H1 (cell line): ENCODE measurements around the gene FAIM2. TPM values are rescaled to one million over a fixed set of nuclear protein-coding genes. Genes with fewer than 3 reads are reported as not detected.

Experiments
- CTCF ChIA-PET: fragments of 300-600 bp; sonication (Branson Sonifier 250); formaldehyde crosslinking; loops from one replicate; lab custom pipeline; 2021; ENCODE audit not compliant: partially characterized antibody; lab: Charles Lee
- POLR2A ChIA-PET: fragments of 300-600 bp; sonication (Branson Sonifier 250); formaldehyde crosslinking; loops from one replicate; lab custom pipeline; 2021; ENCODE audit warnings: inconsistent platforms; ENCODE audit not compliant: partially characterized antibody; lab: Charles Lee
- DNase-seq, 2 experiments: peaks; one replicate each; pipeline versions ENCODE4 v3.0.0 to v3.0.0-alpha.2; 2010 to 2022; ENCODE audit warnings: low spot score in 2 of 2, low read depth in 1 of 2, mixed read lengths in 1 of 2
- FAIRE-seq: peaks from 2 replicates; lab custom pipeline; 2011; peaks lifted over from hg19 to GRCh38; lab: Jason Lieb, UNC
- H2AFZ ChIP-seq: 2 replicates; pipeline ENCODE4 v1.8.1; 2012; ENCODE audit warnings: low read length, inconsistent platforms
- H2AK5ac ChIP-seq: 2 replicates; pipeline ENCODE4 v1.6.1; 2013; ENCODE audit warnings: low read depth, low read length
- H2BK120ac ChIP-seq: replicated peaks from 2 replicates; pipeline ENCODE3; 2013; ENCODE audit warnings: low read depth, low read length, inconsistent platforms
- H2BK12ac ChIP-seq: 2 replicates; pipeline ENCODE4 v1.6.1; 2013; ENCODE audit warnings: low read depth, low read length
- H2BK15ac ChIP-seq: 2 replicates; pipeline ENCODE4 v1.6.1; 2013; ENCODE audit warnings: low read length
- H2BK20ac ChIP-seq: 2 replicates; pipeline ENCODE4 v1.6.1; 2013; ENCODE audit warnings: low read length
- H2BK5ac ChIP-seq: 2 replicates; pipeline ENCODE4 v1.6.1; 2013; ENCODE audit warnings: low read depth, low read length
- H3K14ac ChIP-seq: 2 replicates; pipeline ENCODE4 v1.6.1; 2013; ENCODE audit warnings: inconsistent platforms; ENCODE audit not compliant: insufficient read length
- H3K18ac ChIP-seq: 2 replicates; pipeline ENCODE4 v1.6.1; 2013; ENCODE audit warnings: low read length; ENCODE audit errors: extremely low read depth
- H3K23ac ChIP-seq: 2 replicates; pipeline ENCODE4 v1.6.1; 2013; ENCODE audit warnings: inconsistent platforms; ENCODE audit not compliant: insufficient read length
- H3K23me2 ChIP-seq: 2 replicates; pipeline ENCODE4 v1.6.1; 2013; ENCODE audit warnings: low read depth, low read length
- H3K27ac ChIP-seq: 2 replicates; pipeline ENCODE4 v1.6.1; 2011; ENCODE audit warnings: low read depth, low read length, inconsistent platforms
- H3K27me3 ChIP-seq, 4 experiments: replicated peaks in 1 of 4; 1 replicate in 1 of 4; 2 replicates in 3 of 4; pipeline versions ENCODE4 v1.6.1 to v1.8.1; 2011 to 2013; ENCODE audit warnings: low read length in 3 of 4, mild to moderate bottlenecking in 3 of 4, inconsistent platforms in 2 of 4, mixed read lengths in 2 of 4, moderate library complexity in 1 of 4; ENCODE audit not compliant: control insufficient read depth in 3 of 4, insufficient read depth in 3 of 4; ENCODE audit errors: extremely low read depth in 1 of 4
- H3K36me3 ChIP-seq, 4 experiments: 2 replicates each; pipeline versions ENCODE4 v1.6.1 to v1.8.1; 2011 to 2013; ENCODE audit warnings: mild to moderate bottlenecking in 4 of 4, low read length in 3 of 4, moderate library complexity in 2 of 4, control low read depth in 1 of 4, inconsistent platforms in 1 of 4; ENCODE audit not compliant: insufficient read depth in 4 of 4, control insufficient read depth in 2 of 4
- H3K4ac ChIP-seq: replicated peaks from 2 replicates; pipeline ENCODE3; 2013; ENCODE audit warnings: low read length, low read depth, mixed read lengths, inconsistent platforms; ENCODE audit not compliant: insufficient read length
- H3K4me1 ChIP-seq, 4 experiments: replicated peaks in 1 of 4; 1 replicate in 1 of 4; 2 replicates in 3 of 4; pipeline versions ENCODE4 v1.6.1 to v1.8.1; 2011 to 2013; ENCODE audit warnings: low read length in 3 of 4, inconsistent platforms in 2 of 4, mixed read lengths in 1 of 4; ENCODE audit not compliant: insufficient read depth in 4 of 4, control insufficient read depth in 3 of 4
- H3K4me2 ChIP-seq, 2 experiments: 2 replicates each; pipeline versions ENCODE4 v1.6.1 to v1.8.1; 2011 to 2013; ENCODE audit warnings: low read depth in 2 of 2, low read length in 2 of 2, control low read depth in 1 of 2, inconsistent platforms in 1 of 2, mild to moderate bottlenecking in 1 of 2; ENCODE audit not compliant: insufficient read depth in 1 of 2
- H3K4me3 ChIP-seq, 4 experiments: fragments of 200-600, 300-600 bp in 1 of 4; sonication (generic), shearing (Covaris generic), sonication (Bioruptor Twin) in 1 of 4; 2 replicates each; pipeline versions ENCODE4 v1.5.1 to v1.8.1; 2011 to 2016; ENCODE audit warnings: low read length in 4 of 4, low read depth in 3 of 4, control low read depth in 2 of 4, inconsistent platforms in 2 of 4, mild to moderate bottlenecking in 2 of 4, mixed read lengths in 1 of 4, moderate library complexity in 1 of 4; ENCODE audit not compliant: insufficient read depth in 2 of 4; ENCODE audit errors: extremely low read depth in 1 of 4
- H3K56ac ChIP-seq: replicated peaks from 2 replicates; pipeline ENCODE3; 2013; ENCODE audit warnings: low read depth, mild to moderate bottlenecking, mixed read lengths, low read length, inconsistent platforms; ENCODE audit not compliant: insufficient read length
- H3K79me1 ChIP-seq: 2 replicates; pipeline ENCODE4 v1.6.1; 2013; ENCODE audit warnings: low read depth, low read length, control low read depth
- H3K79me2 ChIP-seq, 2 experiments: 2 replicates each; pipeline versions ENCODE4 v1.6.1 to v1.8.1; 2012 to 2013; ENCODE audit warnings: low read length in 2 of 2, mild to moderate bottlenecking in 2 of 2, inconsistent platforms in 1 of 2; ENCODE audit not compliant: insufficient read depth in 2 of 2, control insufficient read depth in 1 of 2
- H3K9ac ChIP-seq, 4 experiments: replicated peaks in 1 of 4; 1 replicate in 1 of 4; 2 replicates in 3 of 4; pipeline versions ENCODE4 v1.6.1 to v1.8.1; 2011 to 2013; ENCODE audit warnings: low read depth in 3 of 4, low read length in 3 of 4, control low read depth in 2 of 4, mild to moderate bottlenecking in 2 of 4, moderate library complexity in 2 of 4, inconsistent platforms in 1 of 4; ENCODE audit errors: extremely low read depth in 1 of 4
- H3K9me3 ChIP-seq, 2 experiments: 2 replicates each; pipeline versions ENCODE4 v1.6.1 to v1.8.1; 2012 to 2013; ENCODE audit warnings: mild to moderate bottlenecking in 2 of 2, moderate library complexity in 2 of 2, control low read depth in 1 of 2, inconsistent platforms in 1 of 2, low read depth in 1 of 2, low read length in 1 of 2, mixed read lengths in 1 of 2; ENCODE audit not compliant: insufficient read depth in 2 of 2
- H4K20me1 ChIP-seq, 2 experiments: replicated peaks in 1 of 2; 2 replicates each; pipeline versions ENCODE3 to v1.8.1; 2011 to 2013; ENCODE audit warnings: inconsistent platforms in 2 of 2, low read length in 2 of 2, mild to moderate bottlenecking in 1 of 2; ENCODE audit not compliant: insufficient read depth in 2 of 2, control insufficient read depth in 1 of 2
- H4K5ac ChIP-seq: 2 replicates; pipeline ENCODE4 v1.6.1; 2013; ENCODE audit warnings: low read length, low read depth, mixed read lengths, inconsistent platforms; ENCODE audit not compliant: insufficient read length
- H4K8ac ChIP-seq: 2 replicates; pipeline ENCODE4 v1.8.0; 2013; ENCODE audit warnings: mild to moderate bottlenecking, moderate library complexity, low read length, inconsistent platforms; ENCODE audit not compliant: insufficient read depth; ENCODE audit errors: extremely low read depth
- H4K91ac ChIP-seq: replicated peaks from 2 replicates; pipeline ENCODE3; 2013; ENCODE audit warnings: low read length, mixed read lengths, inconsistent platforms; ENCODE audit not compliant: insufficient read length
- CEBPB ChIP-seq: IDR thresholded peaks from 2 replicates; pipeline ENCODE4 v1.6.1; 2012; ENCODE audit warnings: low read depth, low read length
- CTBP2 ChIP-seq: IDR thresholded peaks from 2 replicates; pipeline ENCODE4 v1.7.0; 2011; ENCODE audit warnings: borderline replicate concordance, mild to moderate bottlenecking, moderate library complexity, mixed read lengths, low read length; ENCODE audit not compliant: insufficient read depth, insufficient read length
- GABPA ChIP-seq: IDR thresholded peaks from 2 replicates; pipeline ENCODE4 v1.6.1; 2011; ENCODE audit warnings: mild to moderate bottlenecking, low read length, moderate library complexity, borderline replicate concordance; ENCODE audit not compliant: insufficient read depth
- POLR2A ChIP-seq, 2 experiments: IDR thresholded peaks; 1 replicate in 1 of 2; 2 replicates in 1 of 2; pipeline ENCODE4 v1.6.1; 2011; ENCODE audit warnings: low read depth in 2 of 2, low read length in 2 of 2, mild to moderate bottlenecking in 2 of 2; ENCODE audit errors: control extremely low read depth in 1 of 2
- WGBS, 2 experiments: shearing (Covaris generic) in 1 of 2; methylation state at CpG; one replicate each; pipeline versions ENCODE4 v1.1.6 to v1.1.7; 2013 to 2015; ENCODE audit warnings: low lambda C conversion rate in 2 of 2, mixed read lengths in 2 of 2, inconsistent platforms in 1 of 2, low coverage in 1 of 2, missing lambda C conversion rate in 1 of 2; ENCODE audit not compliant: insufficient replicate concordance in 2 of 2, insufficient coverage in 1 of 2, insufficient read length in 1 of 2; ENCODE audit errors: extremely low coverage in 1 of 2, missing lambda C conversion rate in 1 of 2; 5-methylcytosine and 5-hydroxymethylcytosine counted together
- polyA plus RNA-seq, 7 experiments: library from polyadenylated mRNA; depleted of rRNA in 3 of 7; stranded (reverse) in 5 of 7; unstranded in 2 of 7; fragments of >200 nt in 5 of 7; fragments of 200-250 nt in 2 of 7; gene quantifications; 1 replicate in 5 of 7; 2 replicates in 1 of 7; 4 replicates in 1 of 7; pipeline versions ENCODE4 v1.2.1 to v1.2.3, GENCODE V29; 2011 to 2013; ENCODE audit warnings: missing spikeins in 2 of 7, mixed read lengths in 2 of 7
- total RNA-seq: library from RNA; stranded (reverse); fragmentation: NEBNext Ultra II Directional; extraction: Animal tissue kit (Norgen Biotek cat#: 25700); gene quantifications from 2 replicates; pipeline ENCODE4 v1.2.1, GENCODE V29; 2021

The FAIM2 gene
- total and polyA plus RNA-seq, 2 of the 8 experiments (the other 6 are each of a cell fraction or from before 2014, with no cell fraction given) = 0.89 to 1.3 TPM

GRCh38 chr12:49854976-49855375 lies 48.7 kb downstream of the FAIM2 start:
- H3K18ac ChIP-seq = no peak overlapping the region
- H3K4me3 ChIP-seq = no peak overlapping the region
- no peaks in the 10 kb centered on the region for H3K36me3 ChIP-seq
- 90% methylated on average over 4 of the region's 4 CpGs; no CpG with 5 or more reads in 1 of the 2 experiments for WGBS, 2 experiments
- no peak overlapping the region for H4K5ac ChIP-seq
- CTCF ChIA-PET = interaction anchor here (1.1 to 4.6 kb wide), 5 partner anchors 9 to 112 kb away, joined by 4 to 18 read pairs (median 5); partner anchors contain the start of gene BCDIN3D
- DNase-seq (no peak), FAIRE-seq (no peak)
- H2BK20ac ChIP-seq = no peak overlapping the region
- no peak overlapping the region for H3K4me2 ChIP-seq
- H3K56ac ChIP-seq = no peak overlapping the region
- H2BK120ac ChIP-seq = no peak overlapping the region
- no peaks in the 10 kb centered on the region for H3K27me3 ChIP-seq
- peaks cover 4 to 5% of the 10 kb centered on the region in 2 experiments; a peak in 2 of 4 replicates for H3K9me3 ChIP-seq
- H3K79me1 ChIP-seq = no peaks in the 10 kb centered on the region
- H3K4me1 ChIP-seq = no peaks in the 10 kb centered on the region
- 0 out of 7 replicates have a peak overlapping the region, but pooled peaks of 1 of the 4 experiments have one; percentile 15 for H3K9ac ChIP-seq
- no peaks in the 10 kb centered on the region; the same call in 1 of the 2 replicates for H3K23me2 ChIP-seq
- no peak overlapping the region; the same call in 1 of the 2 replicates for H2AK5ac ChIP-seq
- H2BK5ac ChIP-seq = no peak overlapping the region
- no peak overlapping the region for H3K14ac ChIP-seq
- POLR2A ChIA-PET = no interaction called here
- 0 out of 2 replicates have a peak overlapping the region, but pooled peaks have one; percentile 17 for H2BK12ac ChIP-seq
- no peak overlapping the region for H3K27ac ChIP-seq
- H4K20me1 ChIP-seq = no peaks in the 10 kb centered on the region
- no peak overlapping the region for H4K8ac ChIP-seq
- no peaks in the 10 kb centered on the region for H3K79me2 ChIP-seq
- no peak overlapping the region for H3K4ac ChIP-seq
- H3K23ac ChIP-seq = no peak overlapping the region
- H2AFZ ChIP-seq = no peak overlapping the region
- 0 out of 2 replicates have a peak overlapping the region, but pooled peaks have one; percentile 5 for H2BK15ac ChIP-seq
- no peak overlapping the region for H4K91ac ChIP-seq
- TF ChIP-seq POLR2A (IDR thresholded peaks at IDR 0.05; ENCODE audit: control extremely low read depth in 1 of 2, low read depth in 2 of 2, low read length in 2 of 2) = no peak
- no peak for TF ChIP-seq CEBPB
- TF ChIP-seq GABPA = no peak
- no peak for TF ChIP-seq CTBP2
